ENCODE data around the gene KPNA4. TPM values are rescaled to one million over a fixed set of nuclear protein-coding genes. Genes with fewer than 3 reads are reported as not detected.

Gene KPNA4
- total RNA-seq, 6 donors from 2014 or later = 12.6 to 51.7 (median 33.0) TPM

- WGBS, 2 donors = 93 to 97% methylated on average over 13 of the region's 13 CpGs
- no peak for TF ChIP-seq POLR2A (IDR thresholded peaks at IDR 0.05)
- TF ChIP-seq EP300 (IDR thresholded peaks at IDR 0.05) = no peak
- TF ChIP-seq CTCF (IDR thresholded peaks at IDR 0.05) = no peak
- TF ChIP-seq POLR2AphosphoS5 (IDR thresholded peaks at IDR 0.05) = no peak
- Histone ChIP-seq H3K4me1 (peaks cover 0 to 14% (median 10%) of the 10 kb centered on the region in 4 donors), H3K36me3 (no peaks in the 10 kb centered on the region), H3K27ac (no peak overlapping the region), H3K27me3 (peaks cover 0 to 7% (median 0%) of the 10 kb centered on the region in 4 donors), H3K4me3 (no peak overlapping the region), H3K9me3 (no peaks in the 10 kb centered on the region)
- DNase-seq = peak in 1 of 2 donors; percentile 43
- ATAC-seq (ENCODE audit: low FRiP score in 2 of 2) = no peak
Observed at GRCh38 chr3:160446522-160447056, 118.8 kb downstream of the KPNA4 start.

- Histone ChIP-seq H3K4me1 (peaks cover 0 to 14% (median 10%) of the 10 kb centered on the region in 4 donors), H3K27ac (no peak overlapping the region), H3K9me3 (no peaks in the 10 kb centered on the region), H3K36me3 (no peaks in the 10 kb centered on the region), H3K27me3 (peaks cover 0 to 7% (median 0%) of the 10 kb centered on the region in 4 donors), H3K4me3 (no peak overlapping the region)
- TF ChIP-seq POLR2AphosphoS5 (IDR thresholded peaks at IDR 0.05) = no peak
- TF ChIP-seq EP300 (IDR thresholded peaks at IDR 0.05) = no peak
- no peak for TF ChIP-seq CTCF (IDR thresholded peaks at IDR 0.05)
- DNase-seq (no peak), ATAC-seq (ENCODE audit: low FRiP score in 2 of 2) (no peak)
- 96% methylated on average over 1 of the region's 1 CpG; no CpG with 5 or more reads in 1 of the 2 donors for WGBS, 2 donors
Observed at GRCh38 chr3:160445854-160446253, 119.5 kb downstream of the KPNA4 start.

Small RNAs within 50 kb of the gene (small RNA-seq; reads per million reads assigned to genes)
- 0 reads per million in 4 donors for gene RNU7-136P

Other genes with a start within 250 kb of the KPNA4 start
- gene IFT80, start 166.3 kb downstream of the KPNA4 start, total RNA-seq = 10 to 100 TPM; 12.1 to 68.1 (median 28.4) TPM
- 100 to 1,000 TPM in 1 of 6 donors, 10 to 100 TPM in 5; 35.6 to 107 (median 65.5) TPM for gene SMC4, start 165.9 kb downstream of the KPNA4 start, total RNA-seq
- 1 to 10 TPM; 1.6 to 7.1 (median 3.5) TPM for gene TRIM59, start 115.8 kb downstream of the KPNA4 start, total RNA-seq
- gene ARL14, start 111.6 kb upstream of the KPNA4 start, total RNA-seq = not detected
- gene PPM1L, start 190.7 kb upstream of the KPNA4 start, total RNA-seq = 10 to 100 TPM; 11.3 to 26.8 (median 18.7) TPM